Activated CD4-positive, alpha-beta T cell treated with anti-CD3 and anti-CD28 coated beads, Interleukin-2, amount 50 U/mL, for 16 hours (primary cell): ENCODE results near the gene PRKCA.

Experiments
- DNase-seq: peaks from one replicate; pipeline ENCODE4 v3.0.0-alpha.2; 2020

Gene PRKCA

GRCh38 chr17:66833201-66833600 lies 530.8 kb downstream of the PRKCA start:
- no peak for DNase-seq

GRCh38 chr17:66834426-66834918 lies 532.1 kb downstream of the PRKCA start:
- DNase-seq, result no peak

GRCh38 chr17:66834919-66835454 lies 532.6 kb downstream of the PRKCA start, which contains the start of gene CACNG5:
CACNG5 (plus strand) TSS chr17:66835117; CDS start chr17:66877333, 42,216 bp downstream.
- DNase-seq, result no peak

GRCh38 chr17:66835476-66835875 lies 533.1 kb downstream of the PRKCA start:
- DNase-seq, result no peak

GRCh38 chr17:66836063-66837005 lies 533.9 kb downstream of the PRKCA start:
- no peak for DNase-seq

GRCh38 chr17:66837226-66837625 lies 534.8 kb downstream of the PRKCA start:
- no peak for DNase-seq

GRCh38 chr17:66837885-66838665 lies 535.7 kb downstream of the PRKCA start:
- DNase-seq, result no peak

GRCh38 chr17:66839616-66840015 lies 537.2 kb downstream of the PRKCA start:
- DNase-seq, result no peak

GRCh38 chr17:66840061-66840460 lies 537.6 kb downstream of the PRKCA start:
- DNase-seq, result no peak

GRCh38 chr17:66841328-66841727 lies 538.9 kb downstream of the PRKCA start:
- no peak for DNase-seq

- no peak for DNase-seq
Measured at GRCh38 chr17:66841744-66842143, 539.3 kb downstream of the PRKCA start.

GRCh38 chr17:66842505-66842904 lies 540.1 kb downstream of the PRKCA start:
- DNase-seq, result no peak

GRCh38 chr17:66842959-66843358 lies 540.5 kb downstream of the PRKCA start:
- no peak for DNase-seq

GRCh38 chr17:66843627-66844026 lies 541.2 kb downstream of the PRKCA start:
- DNase-seq, result no peak

GRCh38 chr17:66847704-66848103 lies 545.3 kb downstream of the PRKCA start:
- no peak for DNase-seq

GRCh38 chr17:66848496-66848895 lies 546.1 kb downstream of the PRKCA start:
- DNase-seq, result no peak

GRCh38 chr17:66849032-66849655 lies 546.7 kb downstream of the PRKCA start:
- DNase-seq, result no peak

- no peak for DNase-seq
Measured at GRCh38 chr17:66849851-66850580, 547.6 kb downstream of the PRKCA start.

- no peak for DNase-seq
Measured at GRCh38 chr17:66850692-66851091, 548.3 kb downstream of the PRKCA start.

- DNase-seq, result peak; percentile 14
Measured at GRCh38 chr17:66855204-66855603, 552.8 kb downstream of the PRKCA start.

GRCh38 chr17:66858226-66859083 lies 556.0 kb downstream of the PRKCA start:
- DNase-seq, result no peak
